Erythroblast (primary cell): ENCODE measurements around the gene TBC1D19.

Source experiments
- GATA1 ChIP-seq: IDR thresholded peaks from 2 replicates; pipeline ENCODE4 v1.6.1; 2011; ENCODE audit warnings: low read depth, mild to moderate bottlenecking, control low read depth, low read length, moderate library complexity
- POLR2A ChIP-seq: IDR thresholded peaks from 2 replicates; pipeline ENCODE4 v1.6.1; 2011; ENCODE audit warnings: mild to moderate bottlenecking, low read length

DNA sequence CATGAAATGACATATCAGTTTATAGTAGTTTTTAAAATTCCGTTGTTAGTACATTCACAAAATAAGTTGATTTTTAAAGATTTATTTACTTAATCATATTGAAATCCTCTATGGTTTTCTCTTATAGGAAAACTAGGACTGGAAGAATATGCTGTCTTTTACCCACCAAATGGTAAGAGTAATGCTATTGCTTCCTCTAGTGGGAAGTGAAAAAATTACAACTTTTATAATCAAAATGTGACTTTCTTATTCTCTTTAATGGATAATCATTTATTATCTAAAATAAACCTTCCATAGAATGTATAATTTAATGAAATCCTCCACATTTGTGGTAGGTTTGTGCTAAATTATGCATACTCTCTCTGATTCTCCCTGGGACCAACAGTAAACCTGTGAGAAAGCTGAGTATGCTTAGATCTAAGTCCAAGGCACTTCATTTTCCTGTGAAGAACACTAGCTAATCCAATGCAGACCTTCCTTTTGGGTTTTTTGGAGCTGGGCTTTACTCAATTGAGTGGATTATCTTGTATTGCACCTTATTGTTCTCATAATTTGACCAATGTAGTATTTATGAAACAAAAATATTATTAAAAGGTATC is 136.2 kb downstream of the TBC1D19 start:
- TF ChIP-seq POLR2A: no peak
- no peak for TF ChIP-seq GATA1
